ENCODE results near the gene ATG7.

DNA sequence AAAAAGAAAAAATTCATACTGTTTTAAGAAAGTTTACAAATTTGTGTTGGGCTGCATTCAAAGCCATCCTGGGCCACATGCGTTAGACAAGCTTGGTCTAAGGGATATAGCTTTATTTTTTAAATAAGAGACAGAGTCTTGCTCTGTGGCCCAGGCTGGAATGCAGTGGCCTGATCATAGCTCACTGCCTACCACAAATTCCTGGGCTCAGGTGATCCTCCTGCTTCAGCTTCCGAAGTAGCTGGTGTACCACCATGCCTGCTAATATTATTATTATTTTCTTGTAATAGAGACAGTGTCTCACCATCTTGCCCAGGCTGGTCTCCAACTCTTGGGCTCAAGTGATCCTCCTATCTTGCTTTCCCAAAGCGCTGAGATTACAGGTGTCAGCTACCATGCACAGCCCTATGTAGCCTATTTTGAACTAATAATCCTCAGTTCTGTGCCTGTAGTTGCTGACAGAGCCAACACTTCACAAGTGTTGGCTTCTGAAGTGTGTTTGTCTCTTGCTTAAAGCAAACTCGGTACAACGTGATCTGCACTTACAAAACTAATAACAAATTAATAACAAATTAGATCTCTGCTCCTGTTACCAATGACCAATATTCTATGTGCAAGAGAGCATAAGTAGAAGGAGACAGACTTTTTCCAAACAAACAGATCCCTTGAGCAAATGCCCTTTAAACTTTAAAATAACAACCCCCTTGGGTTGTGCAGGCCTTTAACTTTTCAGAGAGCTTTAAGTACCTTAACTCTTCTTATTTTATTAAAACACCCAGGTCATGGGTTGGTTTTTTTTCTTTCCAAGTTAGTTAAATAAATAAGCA, 236.4 kb downstream of the ATG7 start:
- TF ChIP-seq CTCF (IDR thresholded peaks at IDR 0.05; ENCODE audit: borderline replicate concordance, extremely low read depth, low read length, poor library complexity, severe bottlenecking) (no peak), EZH2 (IDR thresholded peaks at IDR 0.05; ENCODE audit: borderline replicate concordance, low read depth, low read length, severe bottlenecking) (no peak)
